ENCODE data around the gene RAB8B. TPM values are rescaled to one million over a fixed set of nuclear protein-coding genes. Genes with fewer than 3 reads are reported as not detected.

The RAB8B gene
- total RNA-seq, 2 donors from 2014 or later, result 7.4 to 18.0 TPM

DNA sequence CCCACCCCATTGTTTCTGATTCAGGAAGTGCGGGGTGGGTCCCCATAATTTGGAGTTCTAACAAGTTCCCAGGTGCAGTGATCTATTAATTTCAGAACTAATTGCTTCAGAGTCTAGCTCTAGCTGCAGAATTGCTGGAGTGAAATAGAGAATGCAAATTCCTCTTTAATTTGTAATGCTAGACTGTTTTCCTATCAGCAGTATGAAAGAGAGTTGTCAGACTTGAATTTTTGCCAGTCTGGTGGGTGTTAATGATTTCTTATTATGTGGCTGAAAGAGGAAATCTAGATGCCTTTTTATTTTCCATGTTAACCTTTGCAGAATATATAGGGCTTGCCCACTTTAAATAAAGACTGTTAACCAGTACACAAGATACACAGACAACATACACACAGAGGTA lies 111.7 kb downstream of the RAB8B start:
- Histone ChIP-seq H3K27me3 (no peaks in the 10 kb centered on the region), H3K36me3 (peaks cover 3% of the 10 kb centered on the region), H3K9me3 (no peaks in the 10 kb centered on the region), H3K4me1 (no peaks in the 10 kb centered on the region), H3K27ac (no peak overlapping the region), H3K9ac (ENCODE audit: low read depth in 2 of 2, low read length in 2 of 2) (no peak overlapping the region), H3K4me3 (no peak overlapping the region)
- TF ChIP-seq, protein P1, sequence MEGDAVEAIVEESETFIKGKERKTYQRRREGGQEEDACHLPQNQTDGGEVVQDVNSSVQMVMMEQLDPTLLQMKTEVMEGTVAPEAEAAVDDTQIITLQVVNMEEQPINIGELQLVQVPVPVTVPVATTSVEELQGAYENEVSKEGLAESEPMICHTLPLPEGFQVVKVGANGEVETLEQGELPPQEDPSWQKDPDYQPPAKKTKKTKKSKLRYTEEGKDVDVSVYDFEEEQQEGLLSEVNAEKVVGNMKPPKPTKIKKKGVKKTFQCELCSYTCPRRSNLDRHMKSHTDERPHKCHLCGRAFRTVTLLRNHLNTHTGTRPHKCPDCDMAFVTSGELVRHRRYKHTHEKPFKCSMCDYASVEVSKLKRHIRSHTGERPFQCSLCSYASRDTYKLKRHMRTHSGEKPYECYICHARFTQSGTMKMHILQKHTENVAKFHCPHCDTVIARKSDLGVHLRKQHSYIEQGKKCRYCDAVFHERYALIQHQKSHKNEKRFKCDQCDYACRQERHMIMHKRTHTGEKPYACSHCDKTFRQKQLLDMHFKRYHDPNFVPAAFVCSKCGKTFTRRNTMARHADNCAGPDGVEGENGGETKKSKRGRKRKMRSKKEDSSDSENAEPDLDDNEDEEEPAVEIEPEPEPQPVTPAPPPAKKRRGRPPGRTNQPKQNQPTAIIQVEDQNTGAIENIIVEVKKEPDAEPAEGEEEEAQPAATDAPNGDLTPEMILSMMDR (IDR thresholded peaks at IDR 0.05), result no peak
- DNase-seq, result no peak
- intact Hi-C loops (cut with DNase I), result no loop called here

DNA sequence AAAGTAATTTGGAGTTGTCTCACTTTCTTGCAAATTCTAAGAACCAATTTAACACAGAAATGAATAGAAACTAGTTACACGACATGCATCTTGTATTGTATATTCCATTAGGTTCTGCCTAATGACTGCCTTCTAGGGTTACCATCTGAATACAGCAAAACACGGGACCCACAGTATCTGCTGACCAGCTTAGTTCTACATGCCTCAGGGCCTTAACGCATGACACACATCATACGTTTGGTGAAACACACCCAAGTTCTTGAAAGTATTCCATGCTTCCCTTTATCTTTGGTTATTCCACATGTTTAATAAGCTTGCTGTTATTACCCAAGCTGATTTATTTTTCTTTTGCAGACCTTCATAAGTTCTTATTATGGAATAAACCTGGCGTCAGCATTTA lies 115.9 kb downstream of the RAB8B start:
- H3K36me3 ChIP-seq, result peaks cover 3% of the 10 kb centered on the region
- DNase-seq, result no peak

DNA sequence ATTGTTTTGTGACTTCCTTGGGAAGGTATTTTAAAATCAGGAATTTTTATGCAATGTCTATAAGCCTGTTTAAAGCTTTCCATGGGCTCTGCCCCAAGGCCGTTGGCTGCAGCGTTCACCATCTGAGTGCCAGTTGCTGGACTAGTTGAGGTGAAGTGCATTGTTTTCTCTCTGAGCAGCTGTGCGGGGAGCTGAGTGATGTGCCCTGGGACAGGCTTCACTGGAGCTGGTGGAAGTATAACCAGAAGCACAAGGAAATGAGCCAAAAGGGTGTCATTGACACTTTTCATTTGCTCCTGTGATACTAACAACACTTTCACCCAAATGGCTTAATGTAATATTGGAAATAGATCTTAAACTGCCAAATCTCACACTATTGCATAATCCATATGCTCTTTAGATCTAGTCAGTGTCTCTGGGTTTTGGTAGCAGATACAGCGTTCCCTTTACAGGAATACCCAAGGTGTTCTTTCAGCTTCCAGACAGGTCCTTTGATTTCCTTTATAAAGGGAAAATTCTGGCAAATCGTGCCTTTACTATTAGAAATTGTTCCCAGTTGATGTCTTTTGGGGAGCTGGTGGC lies 117.2 kb downstream of the RAB8B start:
- no peak overlapping the region for H3K27ac ChIP-seq
- no peaks in the 10 kb centered on the region for H3K9me3 ChIP-seq
- TF ChIP-seq, protein P1 (IDR thresholded peaks at IDR 0.05), result no peak
- DNase-seq, result no peak
- H3K27me3 ChIP-seq, result no peaks in the 10 kb centered on the region
- peaks cover 3% of the 10 kb centered on the region for H3K36me3 ChIP-seq
- intact Hi-C loops (cut with DNase I), result no loop called here
- no peaks in the 10 kb centered on the region for H3K4me1 ChIP-seq
- H3K4me3 ChIP-seq, result no peak overlapping the region
- H3K9ac ChIP-seq (ENCODE audit: low read depth in 2 of 2, low read length in 2 of 2), result no peak overlapping the region

More for the DNA sequence above, 115.9 kb downstream of the RAB8B start:
- no peak overlapping the region for H3K9ac ChIP-seq (ENCODE audit: low read depth in 2 of 2, low read length in 2 of 2)
- H3K4me3 ChIP-seq, result no peak overlapping the region
- intact Hi-C loops (cut with DNase I), result no loop called here
- TF ChIP-seq, protein P1 (IDR thresholded peaks at IDR 0.05), result no peak
- H3K27me3 ChIP-seq, result no peaks in the 10 kb centered on the region
- H3K4me1 ChIP-seq, result no peaks in the 10 kb centered on the region
- H3K27ac ChIP-seq, result no peak overlapping the region
- no peaks in the 10 kb centered on the region for H3K9me3 ChIP-seq

DNA sequence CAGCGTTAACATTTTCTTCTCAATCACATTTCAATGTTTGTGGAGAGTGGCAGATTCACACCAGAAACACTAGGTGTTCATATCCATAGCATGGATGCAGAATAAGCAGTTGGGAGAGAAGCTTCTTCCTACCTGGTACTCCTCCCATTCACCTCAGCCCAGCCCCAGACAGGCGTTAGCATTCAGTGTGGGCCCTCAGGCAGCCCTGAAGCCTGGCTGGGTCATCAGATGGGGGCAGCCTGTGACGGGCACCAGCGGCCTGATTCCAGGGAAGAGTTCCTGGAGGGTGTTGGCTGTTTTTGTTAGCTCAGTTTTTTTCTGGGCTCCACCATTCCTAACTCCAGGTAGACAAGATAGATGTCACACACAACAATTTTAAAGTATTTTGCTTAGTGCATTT lies 119.1 kb downstream of the RAB8B start:
- H3K4me1 ChIP-seq, result no peaks in the 10 kb centered on the region
- no peak for DNase-seq
- intact Hi-C loops (cut with DNase I), result no loop called here

DNA sequence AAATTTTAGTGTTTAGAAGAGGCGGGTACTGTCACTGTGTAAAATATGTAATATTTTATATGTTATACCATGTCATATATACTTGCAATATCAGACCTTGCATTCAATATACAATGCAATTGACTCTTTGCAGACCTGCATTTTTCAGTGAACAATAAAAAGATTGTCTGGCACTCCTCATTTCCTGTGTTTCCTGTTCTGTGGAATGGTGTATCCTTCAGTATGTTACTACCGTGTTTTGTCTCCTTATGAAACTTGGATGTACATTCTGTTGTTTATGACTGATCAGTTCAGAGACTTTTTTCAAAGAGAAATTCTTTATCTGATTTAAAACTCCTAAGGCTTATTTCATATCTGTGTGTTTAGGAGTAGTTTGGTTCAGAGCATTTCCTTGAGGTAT lies 119.5 kb downstream of the RAB8B start:
- H3K9ac ChIP-seq (ENCODE audit: low read depth in 2 of 2, low read length in 2 of 2), result no peak overlapping the region
- TF ChIP-seq, protein P1 (IDR thresholded peaks at IDR 0.05), result no peak
- H3K36me3 ChIP-seq, result no peaks in the 10 kb centered on the region
- intact Hi-C loops (cut with DNase I), result no loop called here
- H3K9me3 ChIP-seq, result no peaks in the 10 kb centered on the region
- H3K27me3 ChIP-seq, result no peaks in the 10 kb centered on the region
- no peak for DNase-seq
- no peak overlapping the region for H3K4me3 ChIP-seq
- no peaks in the 10 kb centered on the region for H3K4me1 ChIP-seq
- H3K27ac ChIP-seq, result no peak overlapping the region

More for the DNA sequence above, 119.1 kb downstream of the RAB8B start:
- Histone ChIP-seq H3K9me3 (no peaks in the 10 kb centered on the region), H3K9ac (ENCODE audit: low read depth in 2 of 2, low read length in 2 of 2) (no peak overlapping the region), H3K4me3 (no peak overlapping the region), H3K27me3 (no peaks in the 10 kb centered on the region), H3K36me3 (no peaks in the 10 kb centered on the region), H3K27ac (no peak overlapping the region)
- TF ChIP-seq, protein P1 (IDR thresholded peaks at IDR 0.05), result no peak
